Fibroblast of lung (primary cell): ENCODE measurements around the gene UGT1A7. TPM values are rescaled to one million over a fixed set of nuclear protein-coding genes. Genes with fewer than 3 reads are reported as not detected.
"Not testable (repeated sequence)": the region's sequence is repeated elsewhere in the genome, so short reads cannot be mapped to it uniquely, and the experiment has no call there.

Experiments used
- DNase-seq, 2 donors: peaks; one replicate each; pipeline versions ENCODE4 v3.0.0 to v3.0.0-alpha.2; 2010; ENCODE audit warnings: low read depth in 2 of 2
- H2AFZ ChIP-seq: 2 replicates; pipeline ENCODE4 v1.5.1; 2012; ENCODE audit warnings: low read length, control low read depth, inconsistent platforms
- H3K27ac ChIP-seq: 2 replicates; pipeline ENCODE4 v1.5.1; 2011; ENCODE audit warnings: low read length, control low read depth; ENCODE audit not compliant: insufficient read depth
- H3K27me3 ChIP-seq: 2 replicates; pipeline ENCODE4 v1.5.1; 2011; ENCODE audit warnings: mild to moderate bottlenecking, low read length; ENCODE audit not compliant: control insufficient read depth, insufficient read depth
- H3K36me3 ChIP-seq: 2 replicates; pipeline ENCODE4 v1.5.1; 2011; ENCODE audit warnings: low read length; ENCODE audit not compliant: control insufficient read depth, insufficient read depth
- H3K4me1 ChIP-seq: 2 replicates; pipeline ENCODE4 v1.5.1; 2011; ENCODE audit warnings: low read length; ENCODE audit not compliant: control insufficient read depth, insufficient read depth; ENCODE audit errors: extremely low read depth
- H3K4me2 ChIP-seq: 2 replicates; pipeline ENCODE4 v1.5.1; 2011; ENCODE audit warnings: low read length, control low read depth; ENCODE audit not compliant: insufficient read depth; ENCODE audit errors: extremely low read depth
- H3K4me3 ChIP-seq, 4 experiments: fragments of 200-600 bp in 1 of 4; sonication (generic) in 1 of 4; replicated peaks in 1 of 4; 2 replicates each; pipeline ENCODE4 v1.5.1; 2011 to 2016; ENCODE audit warnings: low read length in 4 of 4, low read depth in 3 of 4, mild to moderate bottlenecking in 3 of 4, control low read depth in 2 of 4, inconsistent platforms in 1 of 4, mixed read lengths in 1 of 4; ENCODE audit not compliant: insufficient read depth in 1 of 4; ENCODE audit errors: control extremely low read depth in 1 of 4
- H3K79me2 ChIP-seq: 2 replicates; pipeline ENCODE4 v1.5.1; 2012; ENCODE audit warnings: mild to moderate bottlenecking, low read length, inconsistent platforms; ENCODE audit not compliant: control insufficient read depth, insufficient read depth
- H3K9ac ChIP-seq: 2 replicates; pipeline ENCODE4 v1.5.1; 2011; ENCODE audit warnings: mild to moderate bottlenecking, low read length, control low read depth; ENCODE audit not compliant: insufficient read depth
- H3K9me3 ChIP-seq: 2 replicates; pipeline ENCODE4 v1.5.1; 2012; ENCODE audit warnings: low read depth, low read length; ENCODE audit not compliant: control insufficient read depth, insufficient read depth
- H4K20me1 ChIP-seq: 2 replicates; pipeline ENCODE4 v1.5.1; 2011; ENCODE audit warnings: low read length; ENCODE audit not compliant: control insufficient read depth, insufficient read depth; ENCODE audit errors: extremely low read depth
- CTCF ChIP-seq, 2 donors: IDR thresholded peaks in 1 of 2; conservative IDR thresholded peaks in 1 of 2; 1 replicate in 1 of 2; 2 replicates in 1 of 2; pipeline ENCODE4 v1.5.1; 2011 to 2012; ENCODE audit warnings: low read length in 2 of 2, control low read depth in 1 of 2, inconsistent platforms in 1 of 2, low read depth in 1 of 2, mild to moderate bottlenecking in 1 of 2
- EZH2 ChIP-seq: IDR thresholded peaks from 2 replicates; pipeline ENCODE4 v1.5.1; 2012; ENCODE audit warnings: low read length, control low read depth, mild to moderate bottlenecking; ENCODE audit errors: missing control alignments
- polyA plus RNA-seq, 2 donors: library from polyadenylated mRNA; depleted of rRNA in 1 of 2; stranded (reverse) in 1 of 2; unstranded in 1 of 2; fragments of >200 nt; gene quantifications; 2 replicates each; pipeline ENCODE4 v1.2.1, GENCODE V29; 2011 to 2012; ENCODE audit warnings: missing spikeins in 1 of 2
- total RNA-seq: library from RNA; depleted of rRNA; stranded (reverse); fragments of >200 nt; gene quantifications from 2 replicates; pipeline ENCODE4 v1.2.1, GENCODE V29; 2014

Gene UGT1A7
- total and polyA plus RNA-seq, 2 donors (not counting 1 experiment from before 2014, with no cell fraction given): not detected

GRCh38 chr2:233698740-233699139 lies 17.0 kb downstream of the UGT1A7 start:
- H3K9ac ChIP-seq: no peak overlapping the region
- H3K4me1 ChIP-seq: no peaks in the 10 kb centered on the region
- no peaks in the 10 kb centered on the region for H3K79me2 ChIP-seq
- H3K4me2 ChIP-seq: no peak overlapping the region
- TF ChIP-seq CTCF (conservative IDR thresholded peaks at IDR 0.05 in 1 of 2, IDR thresholded peaks at IDR 0.05 in 1 of 2; ENCODE audit: low read depth in 1 of 2, low read length in 2 of 2) (no peak), EZH2 (no peak)
- no peaks in the 10 kb centered on the region for H3K36me3 ChIP-seq
- no peaks in the 10 kb centered on the region for H4K20me1 ChIP-seq
- no peak overlapping the region for H3K4me3 ChIP-seq
- H3K9me3 ChIP-seq: no peaks in the 10 kb centered on the region
- no peak overlapping the region for H3K27ac ChIP-seq
- H2AFZ ChIP-seq: no peak overlapping the region
- no peak for DNase-seq
- H3K27me3 ChIP-seq: no peaks in the 10 kb centered on the region

GRCh38 chr2:233699424-233700027 lies 17.8 kb downstream of the UGT1A7 start:
- no peaks in the 10 kb centered on the region for H3K9me3 ChIP-seq

GRCh38 chr2:233700028-233700635 lies 18.4 kb downstream of the UGT1A7 start:
- no peak overlapping the region for H3K27ac ChIP-seq
- no peaks in the 10 kb centered on the region for H3K4me1 ChIP-seq
- no peaks in the 10 kb centered on the region for H4K20me1 ChIP-seq
- no peak overlapping the region for H2AFZ ChIP-seq
- no peaks in the 10 kb centered on the region for H3K27me3 ChIP-seq
- H3K9me3 ChIP-seq: no peaks in the 10 kb centered on the region
- no peak overlapping the region for H3K4me2 ChIP-seq
- peak; percentile 34 to 88 for DNase-seq
- no peak overlapping the region for H3K4me3 ChIP-seq
- H3K9ac ChIP-seq: no peak overlapping the region
- no peaks in the 10 kb centered on the region for H3K79me2 ChIP-seq
- TF ChIP-seq EZH2 (no peak), CTCF (conservative IDR thresholded peaks at IDR 0.05 in 1 of 2, IDR thresholded peaks at IDR 0.05 in 1 of 2; ENCODE audit: low read depth in 1 of 2, low read length in 2 of 2) (no peak)
- no peaks in the 10 kb centered on the region for H3K36me3 ChIP-seq

More at GRCh38 chr2:233699424-233700027, 17.8 kb downstream of the UGT1A7 start:
- Histone ChIP-seq H3K27ac (no peak overlapping the region), H3K4me2 (no peak overlapping the region), H3K4me3 (no peak overlapping the region), H4K20me1 (no peaks in the 10 kb centered on the region), H2AFZ (no peak overlapping the region), H3K4me1 (no peaks in the 10 kb centered on the region), H3K36me3 (no peaks in the 10 kb centered on the region), H3K27me3 (no peaks in the 10 kb centered on the region), H3K79me2 (no peaks in the 10 kb centered on the region), H3K9ac (no peak overlapping the region)
- DNase-seq: peak in 1 of 2 donors; percentile 3
- TF ChIP-seq CTCF (conservative IDR thresholded peaks at IDR 0.05 in 1 of 2, IDR thresholded peaks at IDR 0.05 in 1 of 2; ENCODE audit: low read depth in 1 of 2, low read length in 2 of 2): no peak
- TF ChIP-seq EZH2: no peak

- H3K27ac ChIP-seq, H3K9ac ChIP-seq: not testable (repeated sequence)
Measured at GRCh38 chr2:233700842-233701241, 19.1 kb downstream of the UGT1A7 start.

More at GRCh38 chr2:233700842-233701241, 19.1 kb downstream of the UGT1A7 start:
- not testable (repeated sequence) for H3K4me2 ChIP-seq, H3K36me3 ChIP-seq, H3K9me3 ChIP-seq, DNase-seq, H3K79me2 ChIP-seq, H4K20me1 ChIP-seq, H3K4me3 ChIP-seq, H3K4me1 ChIP-seq, H3K27me3 ChIP-seq, H2AFZ ChIP-seq
